ENCODE measurements around the gene PCOLCE2.

DNA sequence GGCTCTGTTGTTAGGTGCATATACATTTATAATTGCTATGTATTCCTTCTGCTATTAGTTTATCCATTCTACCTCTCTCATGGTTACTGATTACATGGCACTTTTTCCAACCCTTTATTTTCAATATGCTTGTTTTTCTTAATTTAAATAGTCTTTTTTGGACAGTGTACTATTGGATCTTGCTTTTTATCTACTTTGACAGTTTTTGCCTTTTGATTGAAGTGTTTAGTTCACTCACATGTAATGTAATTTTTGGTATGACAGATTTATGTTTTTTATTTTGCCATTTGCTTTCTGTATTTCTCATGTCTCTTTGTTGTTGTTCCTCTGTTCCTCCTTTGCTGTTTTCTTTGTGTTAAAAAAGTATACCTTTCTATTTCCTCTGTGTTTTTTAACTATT, 120.5 kb downstream of the PCOLCE2 start:
- TF ChIP-seq POLR2A (IDR thresholded peaks at IDR 0.05): no peak
- TF ChIP-seq, protein P1, sequence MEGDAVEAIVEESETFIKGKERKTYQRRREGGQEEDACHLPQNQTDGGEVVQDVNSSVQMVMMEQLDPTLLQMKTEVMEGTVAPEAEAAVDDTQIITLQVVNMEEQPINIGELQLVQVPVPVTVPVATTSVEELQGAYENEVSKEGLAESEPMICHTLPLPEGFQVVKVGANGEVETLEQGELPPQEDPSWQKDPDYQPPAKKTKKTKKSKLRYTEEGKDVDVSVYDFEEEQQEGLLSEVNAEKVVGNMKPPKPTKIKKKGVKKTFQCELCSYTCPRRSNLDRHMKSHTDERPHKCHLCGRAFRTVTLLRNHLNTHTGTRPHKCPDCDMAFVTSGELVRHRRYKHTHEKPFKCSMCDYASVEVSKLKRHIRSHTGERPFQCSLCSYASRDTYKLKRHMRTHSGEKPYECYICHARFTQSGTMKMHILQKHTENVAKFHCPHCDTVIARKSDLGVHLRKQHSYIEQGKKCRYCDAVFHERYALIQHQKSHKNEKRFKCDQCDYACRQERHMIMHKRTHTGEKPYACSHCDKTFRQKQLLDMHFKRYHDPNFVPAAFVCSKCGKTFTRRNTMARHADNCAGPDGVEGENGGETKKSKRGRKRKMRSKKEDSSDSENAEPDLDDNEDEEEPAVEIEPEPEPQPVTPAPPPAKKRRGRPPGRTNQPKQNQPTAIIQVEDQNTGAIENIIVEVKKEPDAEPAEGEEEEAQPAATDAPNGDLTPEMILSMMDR (IDR thresholded peaks at IDR 0.05): no peak

Measured in breast epithelium (tissue), 3 donors.